Measurements from ENCODE around the gene RAP1GAP2.

DNA sequence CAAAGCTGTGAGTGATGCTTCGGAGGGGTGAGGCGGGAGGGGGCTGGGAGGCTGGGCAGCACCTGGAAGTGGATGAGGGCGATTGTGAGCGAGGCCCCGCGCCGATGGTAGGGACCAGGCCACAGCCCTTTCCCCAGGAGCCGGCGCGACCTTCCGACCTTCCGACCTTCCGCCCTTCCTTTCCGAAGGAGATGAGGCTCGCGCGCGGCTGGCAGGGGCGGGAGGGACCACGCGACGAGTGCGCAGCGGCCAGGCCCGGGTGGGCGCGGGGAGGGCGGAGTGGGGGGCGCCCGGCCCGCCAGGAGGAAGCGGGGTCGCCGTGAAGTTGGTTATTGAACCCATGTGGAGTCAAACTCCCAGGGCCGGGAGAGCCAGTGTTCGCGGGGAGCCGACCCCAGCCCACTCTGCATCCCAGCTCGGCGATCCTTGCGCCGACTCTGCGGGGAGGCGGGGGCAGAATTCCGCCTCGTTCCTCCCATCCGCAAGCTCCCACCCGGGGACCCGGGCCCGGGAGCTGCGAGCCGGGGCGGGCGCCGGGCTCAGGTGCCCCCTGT is 56.6 kb downstream of the RAP1GAP2 start:
- TF ChIP-seq TAF1 (IDR thresholded peaks at IDR 0.05; ENCODE audit: borderline replicate concordance, low read depth, low read length) = no peak
- TF ChIP-seq EP300 (IDR thresholded peaks at IDR 0.05; ENCODE audit: borderline replicate concordance in 1 of 2, low read depth in 1 of 2, low read length in 1 of 2) = no peak
- TF ChIP-seq POLR2AphosphoS5 (IDR thresholded peaks at IDR 0.05; ENCODE audit: low read depth, low read length) = no peak
- TF ChIP-seq JUND (IDR thresholded peaks at IDR 0.05) = no peak
- TF ChIP-seq RFX5 (IDR thresholded peaks at IDR 0.05; ENCODE audit: low read length) = no peak
- no peak for TF ChIP-seq CTCF (IDR thresholded peaks at IDR 0.05)

All from SK-N-SH (cell line).